Measurements from ENCODE around the gene SREBF1.

SREBF1 gene

DNA sequence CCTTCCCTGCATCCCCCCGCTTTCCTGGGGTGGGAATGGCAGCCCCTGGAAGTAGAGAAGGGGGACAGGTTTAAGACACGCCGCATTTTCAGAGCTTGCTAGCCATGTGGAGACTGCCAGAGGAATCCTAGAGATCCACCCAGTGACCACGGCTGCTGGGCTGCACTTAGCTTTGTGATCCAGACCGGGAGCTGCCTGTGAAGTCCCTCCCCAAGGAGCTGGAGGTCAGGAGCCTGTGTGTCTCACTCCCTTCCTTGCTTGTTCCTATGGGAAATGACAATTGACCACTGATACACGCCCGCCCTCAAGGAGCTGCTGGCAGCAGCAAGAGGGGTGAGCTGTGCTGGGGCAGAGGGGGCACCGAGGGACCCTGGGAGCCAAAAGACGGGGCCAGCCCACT lies 73.7 kb downstream of the SREBF1 start:
- no peak overlapping the region for H3K4me3 ChIP-seq (ENCODE audit: insufficient read depth, low read depth, low read length, poor library complexity, severe bottlenecking)
- no peak for DNase-seq
- no peaks in the 10 kb centered on the region for H3K4me1 ChIP-seq (ENCODE audit: control insufficient read depth, insufficient read depth, low read length, poor library complexity, severe bottlenecking)

DNA sequence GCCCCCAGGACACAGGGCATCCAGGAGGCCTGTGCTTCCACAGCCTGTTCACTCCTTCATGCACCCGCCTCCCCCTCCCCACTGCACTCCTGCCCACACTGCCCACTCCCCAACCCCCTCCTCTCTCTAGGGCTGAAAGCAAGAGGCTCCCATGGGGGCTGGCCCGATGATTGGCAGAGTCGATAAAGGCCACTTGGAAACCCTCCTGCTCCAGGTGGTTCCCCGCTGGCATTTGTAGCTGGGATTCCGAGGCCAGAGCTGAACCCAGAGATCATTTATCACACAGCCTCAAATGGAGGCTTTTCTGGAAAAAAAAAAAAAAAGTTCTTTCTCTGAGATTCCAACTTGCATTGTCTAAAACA lies 74.1 kb downstream of the SREBF1 start:
- H3K27ac ChIP-seq (ENCODE audit: insufficient read depth, low read length, poor library complexity, severe bottlenecking): no peak overlapping the region
- peaks cover 1% of the 10 kb centered on the region for H3K4me1 ChIP-seq (ENCODE audit: control insufficient read depth, insufficient read depth, low read length, poor library complexity, severe bottlenecking)
- H3K9me3 ChIP-seq (ENCODE audit: control insufficient read depth, low read length): no peaks in the 10 kb centered on the region
- H3K36me3 ChIP-seq (ENCODE audit: control insufficient read depth, insufficient read depth, low read length): no peaks in the 10 kb centered on the region
- H3K4me3 ChIP-seq (ENCODE audit: insufficient read depth, low read depth, low read length, poor library complexity, severe bottlenecking): no peak overlapping the region
- no peaks in the 10 kb centered on the region for H3K27me3 ChIP-seq (replicated peaks; ENCODE audit: control insufficient read depth, insufficient read depth, low read length, poor library complexity, severe bottlenecking)
- DNase-seq: no peak

More for the DNA sequence above, 73.7 kb downstream of the SREBF1 start:
- Histone ChIP-seq H3K9me3 (ENCODE audit: control insufficient read depth, low read length) (no peaks in the 10 kb centered on the region), H3K27me3 (replicated peaks; ENCODE audit: control insufficient read depth, insufficient read depth, low read length, poor library complexity, severe bottlenecking) (no peaks in the 10 kb centered on the region), H3K36me3 (ENCODE audit: control insufficient read depth, insufficient read depth, low read length) (no peaks in the 10 kb centered on the region), H3K27ac (ENCODE audit: insufficient read depth, low read length, poor library complexity, severe bottlenecking) (no peak overlapping the region)
